Measurements from ENCODE around the gene ITPRID2. TPM values are rescaled to one million over a fixed set of nuclear protein-coding genes. Genes with fewer than 3 reads are reported as not detected.

Gene ITPRID2
- total and polyA plus RNA-seq, 2 of the 8 experiments (the other 6 are each of a cell fraction or from before 2014, with no cell fraction given) = 1.9 to 12.6 TPM

- Histone ChIP-seq H2BK20ac (ENCODE audit: low read length) (no peak overlapping the region), H3K79me2 (ENCODE audit: control insufficient read depth in 1 of 2, insufficient read depth in 2 of 2, low read length in 2 of 2) (no peaks in the 10 kb centered on the region), H3K27me3 (replicated peaks in 1 of 4; ENCODE audit: control insufficient read depth in 3 of 4, extremely low read depth in 1 of 4, insufficient read depth in 3 of 4, low read length in 3 of 4) (no peaks in the 10 kb centered on the region), H3K36me3 (ENCODE audit: control insufficient read depth in 2 of 4, insufficient read depth in 4 of 4, low read length in 3 of 4) (no peaks in the 10 kb centered on the region), H2AFZ (ENCODE audit: low read length) (peak overlapping the region; percentile 53; the same call in 1 of the 2 replicates), H3K14ac (ENCODE audit: insufficient read length) (no peak overlapping the region), H4K8ac (ENCODE audit: extremely low read depth, insufficient read depth, low read length) (no peak overlapping the region), H3K56ac (replicated peaks; ENCODE audit: insufficient read length, low read depth, low read length) (no peak overlapping the region), H3K4me1 (replicated peaks in 1 of 4; ENCODE audit: control insufficient read depth in 3 of 4, insufficient read depth in 4 of 4, low read length in 3 of 4) (no peaks in the 10 kb centered on the region), H2BK15ac (ENCODE audit: low read length) (no peak overlapping the region), H3K79me1 (ENCODE audit: low read depth, low read length) (no peaks in the 10 kb centered on the region), H3K9ac (replicated peaks in 1 of 4; ENCODE audit: extremely low read depth in 1 of 4, low read depth in 3 of 4, low read length in 3 of 4) (no peak overlapping the region; a peak in 1 of 7 replicates), H3K4ac (replicated peaks; ENCODE audit: insufficient read length, low read depth, low read length) (no peak overlapping the region), H4K91ac (replicated peaks; ENCODE audit: insufficient read length, low read length) (no peak overlapping the region), H2AK5ac (ENCODE audit: low read depth, low read length) (no peak overlapping the region), H3K27ac (ENCODE audit: low read depth, low read length) (no peak overlapping the region), H3K4me2 (ENCODE audit: insufficient read depth in 1 of 2, low read depth in 2 of 2, low read length in 2 of 2) (no peak overlapping the region), H3K23ac (ENCODE audit: insufficient read length) (no peak overlapping the region), H2BK12ac (ENCODE audit: low read depth, low read length) (no peak overlapping the region), H3K18ac (ENCODE audit: extremely low read depth, low read length) (no peak overlapping the region), H3K9me3 (ENCODE audit: insufficient read depth in 2 of 2, low read depth in 1 of 2, low read length in 1 of 2) (no peaks in the 10 kb centered on the region), H2BK120ac (replicated peaks; ENCODE audit: low read depth, low read length) (no peak overlapping the region), H4K5ac (ENCODE audit: insufficient read length, low read depth, low read length) (no peak overlapping the region), H3K23me2 (ENCODE audit: low read depth, low read length) (no peaks in the 10 kb centered on the region), H4K20me1 (replicated peaks in 1 of 2; ENCODE audit: control insufficient read depth in 1 of 2, insufficient read depth in 2 of 2, low read length in 2 of 2) (no peaks in the 10 kb centered on the region), H3K4me3 (ENCODE audit: extremely low read depth in 1 of 4, insufficient read depth in 2 of 4, low read depth in 3 of 4, low read length in 4 of 4) (no peak overlapping the region), H2BK5ac (ENCODE audit: low read depth, low read length) (no peak overlapping the region)
- FAIRE-seq = no peak
- CTCF ChIA-PET (ENCODE audit: partially characterized antibody) = interaction anchor here (1.2 kb wide), 1 partner anchor 215 kb away, joined by 3 read pairs; no protein-coding TSS in a partner anchor
- 94% methylated on average over 4 of the region's 4 CpGs; no CpG with 5 or more reads in 1 of the 2 experiments for WGBS, 2 experiments (ENCODE audit: extremely low coverage in 1 of 2, insufficient coverage in 1 of 2, insufficient read length in 1 of 2, insufficient replicate concordance in 2 of 2, low coverage in 1 of 2, low lambda C conversion rate in 2 of 2, missing lambda C conversion rate in 1 of 2)
- DNase-seq (ENCODE audit: low read depth in 1 of 2, low spot score in 2 of 2) = no peak
- POLR2A ChIA-PET (ENCODE audit: partially characterized antibody) = no interaction called here
- no peak for TF ChIP-seq RNF2 (IDR thresholded peaks at IDR 0.05; ENCODE audit: borderline replicate concordance, low read depth, low read length, missing control alignments, poor library complexity, severe bottlenecking)
- TF ChIP-seq ATF2 (IDR thresholded peaks at IDR 0.05; ENCODE audit: low read length) = no peak
- no peak for TF ChIP-seq SIN3A (conservative IDR thresholded peaks at IDR 0.05 in 1 of 2, IDR thresholded peaks at IDR 0.05 in 1 of 2; ENCODE audit: low read depth in 1 of 2, low read length in 2 of 2)
- no peak for TF ChIP-seq KDM4A (IDR thresholded peaks at IDR 0.05; ENCODE audit: low read depth, low read length, severe bottlenecking)
- no peak for TF ChIP-seq BRCA1 (IDR thresholded peaks at IDR 0.05; ENCODE audit: low read depth, low read length)
- no peak for TF ChIP-seq TAF1 (IDR thresholded peaks at IDR 0.05; ENCODE audit: low read depth, low read length)
- TF ChIP-seq RBBP5 (IDR thresholded peaks at IDR 0.05; ENCODE audit: borderline replicate concordance, low read depth, low read length) = no peak
- no peak for TF ChIP-seq GTF2F1 (IDR thresholded peaks at IDR 0.05; ENCODE audit: borderline replicate concordance, low read depth, low read length)
- no peak for TF ChIP-seq POLR2AphosphoS5 (IDR thresholded peaks at IDR 0.05; ENCODE audit: low read depth, low read length)
- no peak for TF ChIP-seq MAX (IDR thresholded peaks at IDR 0.05)
Measured at GRCh38 chr2:181862583-181863281, 28.8 kb upstream of the ITPRID2 start.

All from H1 (cell line).